GM21576 (cell line): Measurements from ENCODE around the gene GAMT.
A peak's percentile ranks its signal among the peaks of the same experiment; 100 is the strongest.
"Not testable (repeated sequence)": the region's sequence is repeated elsewhere in the genome, so short reads cannot be mapped to it uniquely, and the experiment has no call there.

Experiments used
- ATAC-seq: cut with Tn5 transposase; IDR thresholded peaks from one replicate; pipeline ENCODE4 v1.9.1; 2021; ENCODE audit warnings: mild to moderate bottlenecking, moderate library complexity; ENCODE audit not compliant: unreplicated experiment

Gene GAMT

DNA sequence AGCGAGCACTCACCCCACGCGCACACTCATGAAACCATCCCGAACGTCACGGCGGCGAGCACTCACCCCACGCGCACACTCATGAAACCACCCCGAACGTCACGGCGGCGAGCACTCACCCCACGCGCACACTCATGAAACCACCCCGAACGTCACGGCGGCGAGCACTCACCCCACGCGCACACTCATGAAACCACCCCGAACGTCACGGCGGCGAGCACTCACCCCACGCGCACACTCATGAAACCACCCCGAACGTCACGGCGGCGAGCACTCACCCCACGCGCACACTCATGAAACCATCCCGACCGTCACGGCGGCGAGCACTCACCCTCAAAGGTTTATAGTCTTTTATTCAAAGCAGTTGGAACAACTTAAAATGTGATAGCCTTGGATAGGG lies 18.7 kb upstream of the GAMT start:
- not testable (repeated sequence) for ATAC-seq

DNA sequence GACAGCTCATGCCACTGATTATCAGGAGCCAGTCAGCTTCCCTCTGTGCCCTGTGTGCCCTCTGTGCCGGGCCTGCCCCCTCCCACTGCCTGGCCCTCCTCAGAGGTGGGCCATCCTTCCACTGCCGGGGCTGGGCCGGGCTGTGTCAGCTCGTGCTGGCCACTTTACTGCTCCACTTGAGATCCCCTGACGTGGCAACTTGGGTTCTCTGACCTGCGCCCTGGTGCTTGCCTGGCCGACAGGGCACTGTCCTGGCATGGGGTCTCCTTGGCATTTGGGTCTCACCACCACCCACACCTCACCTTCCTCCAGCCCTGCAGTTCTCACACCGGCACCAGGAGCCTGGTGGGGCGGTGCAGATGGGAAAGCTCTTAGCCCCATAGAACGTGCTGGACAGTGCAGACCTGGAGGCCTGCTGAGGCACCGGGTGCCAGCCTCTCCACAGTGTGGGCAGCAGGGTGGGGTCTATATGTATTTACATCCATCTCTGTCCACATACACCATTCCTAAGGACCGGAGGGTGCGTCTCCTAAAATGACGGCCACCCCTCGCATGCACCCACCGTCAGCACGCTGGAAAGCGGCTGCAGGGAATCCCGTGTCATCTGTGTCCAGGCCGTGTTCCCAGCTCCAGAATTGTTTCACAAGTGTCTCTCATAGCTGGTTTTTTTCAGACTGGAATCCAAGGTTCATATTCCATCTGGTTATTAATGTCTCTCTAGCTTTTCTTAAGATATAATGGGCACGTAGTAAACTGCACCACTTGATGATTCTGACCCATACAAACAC lies 17.8 kb upstream of the GAMT start:
- no peak for ATAC-seq

DNA sequence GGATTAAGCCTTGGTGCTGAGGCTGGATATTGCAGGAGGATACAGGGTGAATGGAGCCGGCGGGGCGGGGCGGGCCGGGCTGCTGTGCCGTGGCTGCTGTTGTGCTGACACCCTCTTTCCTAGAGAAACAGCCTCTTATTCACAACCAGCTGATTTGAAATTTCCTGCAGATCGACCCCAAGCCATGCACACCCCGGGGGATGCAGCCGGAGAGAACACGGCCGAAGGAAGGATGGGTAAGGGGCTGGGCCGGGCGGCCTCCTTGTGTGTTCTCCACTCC lies 17.1 kb upstream of the GAMT start:
- no peak for ATAC-seq

DNA sequence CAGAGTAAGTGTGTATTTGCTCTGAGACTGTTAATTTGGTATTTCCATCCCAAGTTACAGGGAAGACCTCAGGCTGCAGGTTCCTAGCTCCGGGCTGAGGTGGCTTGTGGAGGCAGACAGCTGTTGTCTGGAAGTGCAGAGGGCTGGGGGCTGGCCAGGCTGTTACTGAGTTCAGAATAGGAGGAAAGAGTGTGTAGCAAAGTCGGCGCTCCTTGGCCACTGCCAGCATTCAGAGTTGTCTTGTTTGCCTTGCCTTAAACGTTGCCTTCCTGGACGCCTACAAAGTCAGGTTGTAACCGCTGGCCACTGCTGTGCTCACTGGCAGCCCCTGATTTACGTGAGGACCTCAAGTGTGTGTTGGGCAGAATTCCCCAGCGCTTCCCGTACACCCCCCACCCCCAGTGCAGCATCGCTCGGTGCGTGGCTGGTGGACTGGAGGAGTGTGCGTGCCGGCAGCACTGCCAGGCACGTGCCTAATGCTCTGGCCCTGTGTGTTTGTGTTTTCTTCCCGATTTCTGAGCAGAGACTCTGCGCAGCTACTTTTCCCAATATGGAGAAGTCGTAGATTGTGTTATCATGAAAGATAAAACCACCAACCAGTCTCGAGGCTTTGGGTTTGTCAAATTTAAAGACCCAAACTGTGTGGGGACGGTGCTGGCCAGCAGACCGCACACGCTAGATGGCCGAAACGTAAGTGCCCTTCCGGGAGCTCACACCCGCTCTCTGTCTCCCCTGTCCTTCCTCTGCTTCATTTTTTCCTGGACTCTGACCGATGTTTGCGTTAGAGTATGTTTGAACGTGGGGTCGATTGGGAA lies 16.5 kb upstream of the GAMT start:
- no peak for ATAC-seq

DNA sequence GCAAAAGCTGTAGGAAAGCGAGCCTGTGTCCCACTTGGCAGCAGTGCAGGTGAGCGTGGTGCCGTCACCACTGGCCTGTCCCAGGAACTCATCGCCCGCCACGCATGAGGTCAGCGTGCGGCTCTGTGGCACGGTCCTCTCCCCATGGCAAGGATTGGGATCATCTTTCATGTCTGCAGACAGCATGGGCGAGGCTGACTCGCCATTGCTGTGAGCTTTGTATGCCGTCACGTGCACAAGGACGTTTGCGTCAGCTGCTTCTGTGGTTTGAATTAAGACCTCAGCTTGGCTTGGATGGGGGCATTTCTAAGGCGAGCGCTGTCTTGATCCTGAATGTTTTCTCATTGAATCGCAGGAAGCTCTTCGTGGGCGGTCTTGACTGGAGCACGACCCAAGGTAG lies 15.8 kb upstream of the GAMT start:
- no peak for ATAC-seq

DNA sequence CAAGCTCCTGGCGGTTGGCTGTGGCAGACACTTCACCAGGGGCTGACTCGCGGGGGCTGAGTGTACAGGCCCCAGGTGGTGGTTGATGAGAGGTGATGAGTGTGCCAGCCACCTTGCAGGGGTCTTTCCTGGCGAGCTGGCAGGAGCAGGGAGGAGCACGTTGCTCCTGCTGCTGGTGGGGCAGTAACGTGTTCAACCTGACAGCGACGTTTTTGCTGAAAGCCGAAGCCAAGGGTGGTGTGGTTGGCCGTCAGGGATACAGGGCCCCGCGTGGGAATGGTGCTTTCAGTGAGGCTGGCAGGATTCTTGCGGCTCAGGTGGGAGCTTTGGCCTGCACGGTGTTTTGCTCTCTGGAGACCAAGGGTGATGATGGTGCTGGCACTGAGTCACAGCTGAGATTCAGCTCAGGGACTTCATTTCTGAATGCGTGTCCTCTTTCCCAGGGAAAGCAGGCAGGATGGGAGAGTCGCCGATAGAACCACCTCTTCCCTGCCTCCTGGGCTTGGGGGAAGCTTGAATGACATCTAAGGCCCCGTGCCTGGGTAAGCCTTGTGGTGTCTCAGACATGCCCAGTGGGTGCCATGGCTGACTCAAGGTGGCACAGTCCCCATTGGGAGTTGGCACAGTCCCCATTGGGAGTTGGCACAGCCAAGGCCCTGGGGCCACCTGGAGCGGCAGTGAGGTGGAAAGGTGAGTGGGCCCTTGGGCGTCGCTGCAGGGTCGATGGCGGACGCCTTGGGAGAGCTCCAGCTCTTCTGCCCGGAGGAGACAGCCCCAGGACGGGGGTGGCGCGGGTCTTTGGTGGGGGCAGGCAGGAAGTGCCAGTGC lies 14.9 kb upstream of the GAMT start:
- ATAC-seq, result no peak

DNA sequence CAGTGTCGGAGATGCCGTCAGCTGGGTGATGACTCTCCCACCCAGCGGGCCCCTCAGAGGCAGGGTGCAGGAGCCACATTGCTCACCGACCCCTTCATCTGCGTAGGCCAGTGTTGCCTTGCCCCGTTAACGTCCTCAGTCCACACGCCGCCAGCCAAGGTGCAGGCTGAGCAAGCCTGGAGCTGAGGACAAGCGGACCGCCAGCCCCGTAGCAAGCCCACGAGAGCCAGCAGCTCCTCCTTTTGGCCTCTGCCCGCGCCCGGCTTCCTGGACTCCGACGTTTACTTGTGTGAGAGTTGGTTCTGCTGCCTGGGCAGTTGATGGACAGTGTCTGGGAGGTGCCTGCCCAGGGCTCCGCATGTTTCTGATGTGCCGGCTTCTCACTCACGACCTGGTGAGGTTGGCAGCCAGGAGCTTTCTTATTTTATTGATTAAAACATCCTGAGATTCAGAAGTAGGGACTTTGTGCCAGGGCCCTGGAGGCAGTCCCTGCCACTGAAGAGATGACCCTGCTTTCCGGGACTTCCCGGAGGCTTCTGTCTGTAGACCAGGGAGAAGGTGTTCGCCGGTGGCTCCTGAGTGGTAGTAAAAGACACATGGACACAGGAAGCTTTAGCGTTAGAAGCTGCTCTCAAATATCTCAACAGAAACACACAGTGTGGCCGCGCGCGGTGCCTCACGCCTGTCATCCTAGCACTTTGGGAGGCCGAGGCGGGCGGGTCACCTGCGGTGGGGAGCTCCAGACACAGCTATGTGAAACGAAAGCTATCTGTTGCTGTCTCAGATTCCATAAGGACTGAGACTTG lies 11.9 kb upstream of the GAMT start:
- ATAC-seq, result no peak

DNA sequence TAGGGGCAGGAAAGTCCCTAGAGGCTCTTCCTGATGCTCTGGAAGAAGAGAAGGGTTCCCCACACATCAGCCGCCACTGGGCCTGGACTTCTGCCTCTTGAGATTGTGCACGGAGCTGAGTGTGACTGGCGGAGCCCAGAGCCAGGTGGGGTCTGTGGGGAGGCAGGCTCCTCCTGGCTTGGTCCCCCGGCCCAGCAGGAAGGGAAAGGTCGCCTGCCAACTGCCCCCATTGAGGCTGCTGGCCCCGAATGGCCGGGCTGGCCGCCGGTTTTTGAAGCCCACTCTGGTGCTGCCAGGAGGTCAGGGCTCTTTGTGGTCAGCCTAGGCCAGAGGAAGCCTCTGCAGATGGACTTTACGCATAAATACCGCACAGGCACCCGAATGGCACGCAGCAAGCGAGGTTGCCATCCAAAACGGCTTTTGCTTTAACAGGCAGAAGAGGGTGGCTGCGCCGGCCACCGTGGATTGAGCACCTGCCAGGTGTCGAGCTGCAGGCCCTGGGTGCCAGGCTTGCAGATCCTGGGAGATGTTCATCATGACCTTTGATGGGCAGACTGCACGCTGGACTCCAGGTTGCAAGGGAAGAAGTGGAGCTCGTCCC lies 11.1 kb upstream of the GAMT start:
- no peak for ATAC-seq

DNA sequence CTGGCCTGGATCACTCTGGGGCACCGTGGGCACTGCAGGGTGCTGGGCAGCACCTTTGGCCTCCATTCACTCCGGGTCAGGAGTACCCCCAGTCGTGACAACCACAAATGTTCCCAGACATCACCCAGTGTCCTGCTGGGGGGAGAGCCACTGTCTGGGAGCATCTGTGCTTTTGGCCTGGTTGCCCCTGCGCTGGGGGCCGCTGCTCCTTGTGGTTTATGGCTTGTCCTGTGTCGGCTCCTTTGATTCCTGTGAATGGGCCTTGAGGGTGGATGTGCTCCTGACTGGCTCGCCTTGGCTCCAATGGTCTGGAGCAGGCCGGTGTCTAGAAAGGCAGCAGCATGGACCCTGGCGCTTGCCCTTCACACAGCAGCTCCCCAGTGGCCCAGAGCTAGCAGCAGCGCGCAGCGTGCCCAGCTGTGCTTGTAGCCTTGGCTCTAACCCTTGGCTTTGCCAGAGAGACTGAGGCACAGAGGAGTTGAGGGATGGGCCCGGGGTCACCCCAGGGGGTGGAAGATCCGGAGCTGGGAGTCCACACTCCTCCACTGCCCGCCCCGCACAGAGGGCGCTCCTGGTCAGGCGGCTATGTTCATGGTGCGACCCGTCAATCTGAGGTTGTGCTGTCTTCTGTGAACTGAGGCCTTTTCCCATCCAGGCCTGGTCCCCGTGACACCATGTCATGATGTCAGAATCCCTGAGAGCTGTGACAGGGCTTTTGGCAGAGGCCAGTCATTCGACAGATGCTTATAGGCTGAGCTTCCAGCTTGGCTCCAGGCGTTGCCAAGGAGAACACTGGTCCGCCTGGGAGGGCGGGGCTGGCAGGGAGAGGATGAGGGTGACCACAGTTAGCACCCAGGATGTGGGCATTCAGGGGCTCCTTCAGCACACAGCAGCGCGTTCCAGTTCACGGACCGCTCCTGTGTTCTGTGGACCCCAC lies 10.2 kb upstream of the GAMT start:
- no peak for ATAC-seq

DNA sequence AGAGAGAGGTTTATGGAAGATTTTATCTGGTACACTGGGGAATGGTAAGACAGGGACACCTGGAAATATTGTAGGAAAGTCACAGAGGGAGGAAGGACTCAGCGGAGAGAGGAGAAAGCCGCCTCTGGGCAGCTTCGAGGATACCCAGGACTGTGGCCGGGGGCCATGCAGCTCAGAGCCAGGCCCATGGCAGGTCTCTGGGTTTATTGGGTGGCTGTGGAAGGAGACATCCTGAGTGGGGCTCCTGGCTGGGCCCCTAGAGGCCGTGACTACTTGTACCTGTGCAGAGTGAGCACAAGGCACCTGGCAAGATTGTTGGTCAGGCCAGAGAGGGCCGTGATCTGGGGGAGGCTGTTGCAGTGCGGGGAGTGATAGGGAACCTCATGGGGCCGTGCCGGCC lies 9.4 kb upstream of the GAMT start:
- ATAC-seq, result no peak

DNA sequence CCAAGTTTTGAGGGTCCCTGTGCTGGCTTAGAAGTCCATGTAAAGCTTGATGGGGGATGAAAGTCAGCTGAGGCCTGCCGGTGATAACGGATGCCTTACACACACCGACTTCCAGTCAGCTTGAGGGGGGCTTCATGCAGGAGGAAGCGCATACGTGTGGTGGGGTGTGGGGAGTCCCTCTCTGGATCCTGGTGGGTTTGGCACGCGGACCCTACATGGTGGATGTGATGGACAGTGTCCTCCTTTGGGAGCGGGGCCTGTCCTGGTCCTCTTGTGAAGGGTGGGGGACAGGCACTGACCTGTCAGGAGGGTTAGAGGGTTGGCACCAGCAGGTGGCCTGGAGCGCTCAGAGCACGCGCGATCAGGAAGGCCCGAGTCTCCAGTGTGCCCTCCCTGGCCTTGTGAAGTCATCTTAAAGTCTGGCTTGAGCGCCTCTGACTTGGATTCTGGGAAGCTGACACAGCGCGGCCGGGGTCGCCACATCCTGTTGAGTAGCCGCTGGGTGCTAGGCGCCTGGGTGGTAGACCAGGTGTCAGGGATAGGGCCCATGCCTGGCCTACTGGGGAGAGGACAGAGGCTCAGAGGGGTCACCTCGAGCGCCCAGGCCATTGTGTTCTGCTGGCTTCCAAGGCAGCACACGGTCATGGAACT lies 8.9 kb upstream of the GAMT start:
- no peak for ATAC-seq

DNA sequence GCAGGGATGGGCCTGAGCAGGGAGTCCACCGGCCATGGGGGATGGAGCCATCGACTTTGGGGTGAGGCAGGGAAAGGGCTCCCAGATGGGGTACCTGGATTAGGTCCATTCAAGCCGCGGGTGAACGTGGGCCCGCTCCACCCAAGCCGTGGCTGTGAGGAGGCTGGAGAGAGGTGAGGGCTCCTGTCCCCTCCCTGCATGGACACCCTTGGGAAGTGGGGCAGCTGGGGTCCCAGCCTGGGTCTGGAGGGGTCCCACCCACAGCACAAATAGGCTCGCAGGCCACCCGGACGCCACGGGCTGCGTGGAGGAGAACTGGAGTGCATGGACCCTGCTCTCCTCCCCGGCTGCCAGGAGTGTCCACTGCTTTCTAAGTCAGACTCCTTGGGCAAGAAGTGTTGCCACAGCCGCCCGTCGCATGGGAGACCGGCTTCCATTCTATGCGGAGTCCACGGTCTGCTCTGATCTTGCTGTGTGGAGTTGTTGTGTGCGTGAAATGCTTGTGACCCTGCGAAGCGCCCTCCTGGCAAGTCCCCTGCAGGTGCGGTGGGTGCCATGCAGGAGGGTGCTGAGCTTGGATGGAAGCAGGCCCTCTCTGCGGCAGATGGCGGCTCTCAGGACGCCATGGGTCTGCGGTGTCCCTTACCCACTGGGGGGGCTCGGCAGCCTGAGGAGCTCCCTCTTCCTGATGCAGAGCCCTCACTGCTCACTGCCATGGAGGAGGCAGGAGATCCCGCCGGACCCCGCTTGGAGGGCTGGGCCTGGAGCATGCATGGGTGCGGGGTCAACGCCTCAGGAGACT lies 8.1 kb upstream of the GAMT start:
- no peak for ATAC-seq

DNA sequence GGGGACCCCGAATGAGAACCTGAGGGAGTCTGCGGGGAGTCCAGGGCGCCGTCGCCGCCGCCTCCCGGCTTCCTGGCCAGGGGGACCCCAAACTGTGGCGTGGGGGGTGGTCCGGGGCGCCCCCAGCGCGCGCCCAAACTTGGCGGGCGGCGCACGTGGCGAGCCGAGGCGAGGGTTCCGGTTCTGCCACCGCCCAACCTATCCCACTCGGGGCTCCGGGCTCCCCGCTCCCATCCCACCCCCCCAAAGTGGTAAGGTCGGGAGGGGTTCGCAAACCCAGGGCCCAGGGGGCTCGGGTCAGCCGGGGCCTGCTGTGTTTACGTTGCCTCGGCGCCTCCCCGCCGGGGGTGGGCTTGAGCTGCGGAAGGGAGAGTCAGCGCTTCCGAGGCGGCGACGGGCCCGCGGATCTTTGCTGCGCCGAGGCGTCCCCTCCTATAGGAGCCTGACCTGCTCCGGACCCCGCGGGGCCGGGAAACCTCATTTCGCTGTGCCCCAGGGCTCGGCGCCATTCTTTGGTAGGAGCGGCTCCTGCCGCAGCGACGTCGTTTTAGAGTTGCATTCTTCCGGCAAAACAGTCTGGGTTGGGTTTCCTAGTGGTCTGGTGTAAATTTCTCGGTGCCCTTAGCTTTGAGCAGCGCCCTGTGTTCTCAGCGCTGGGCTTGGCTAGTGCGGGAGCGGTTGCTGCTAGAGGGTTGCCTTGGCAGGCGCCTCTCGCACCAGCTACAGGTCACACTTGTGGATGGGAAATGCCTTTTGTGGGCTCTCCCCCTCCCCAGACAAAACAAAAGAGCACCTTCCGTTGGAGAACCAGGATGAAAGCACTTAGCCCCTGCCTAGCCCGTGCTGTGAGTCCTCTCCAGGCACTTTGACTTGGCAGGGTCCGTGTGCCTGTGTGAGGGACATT lies 7.2 kb upstream of the GAMT start:
- no peak for ATAC-seq

DNA sequence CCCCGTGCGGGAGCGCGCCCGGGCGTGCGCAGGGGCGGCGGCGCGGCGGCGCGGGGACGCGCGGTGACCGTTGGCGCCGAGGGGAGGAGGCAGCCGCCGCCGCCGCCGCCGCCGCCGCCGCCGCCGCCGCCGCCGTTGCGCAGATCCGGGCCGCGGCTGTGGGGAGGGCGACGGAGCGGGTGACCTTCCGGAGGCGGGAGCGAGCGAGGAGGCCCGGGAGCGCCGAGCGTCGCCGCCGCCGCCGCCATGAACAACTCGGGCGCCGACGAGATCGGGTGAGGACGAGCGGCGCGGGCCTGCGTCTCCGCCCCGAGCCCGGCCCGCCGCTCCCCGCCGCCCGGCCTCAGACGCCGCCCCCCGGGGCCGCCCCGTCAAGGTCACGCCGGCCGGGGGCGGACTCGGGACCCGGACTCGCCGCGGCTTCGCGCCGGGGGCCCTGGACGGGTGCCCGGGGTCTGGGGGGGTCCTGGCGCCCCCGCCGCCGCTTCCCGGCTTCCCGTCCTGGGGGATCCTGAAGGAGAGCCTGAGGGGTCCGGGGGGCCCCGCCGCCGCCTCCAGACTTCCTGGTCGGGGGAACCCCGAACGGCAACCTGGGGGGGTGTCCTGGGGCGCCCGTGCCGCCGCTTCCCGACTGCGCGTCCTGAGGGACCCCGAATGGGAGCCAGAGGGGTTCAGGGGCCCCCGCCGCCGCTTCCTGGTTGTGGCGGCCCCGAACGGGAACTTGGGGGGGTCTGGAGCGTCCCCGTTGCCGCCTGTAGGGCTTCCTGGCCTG lies 6.4 kb upstream of the GAMT start, which contains the start of gene DAZAP1:
TSS of gene DAZAP1 (plus strand) at position 59 of the 772 bp plus-strand sequence. CDS start at position 247, 188 bp downstream.
- ATAC-seq, result peak; percentile 10

DNA sequence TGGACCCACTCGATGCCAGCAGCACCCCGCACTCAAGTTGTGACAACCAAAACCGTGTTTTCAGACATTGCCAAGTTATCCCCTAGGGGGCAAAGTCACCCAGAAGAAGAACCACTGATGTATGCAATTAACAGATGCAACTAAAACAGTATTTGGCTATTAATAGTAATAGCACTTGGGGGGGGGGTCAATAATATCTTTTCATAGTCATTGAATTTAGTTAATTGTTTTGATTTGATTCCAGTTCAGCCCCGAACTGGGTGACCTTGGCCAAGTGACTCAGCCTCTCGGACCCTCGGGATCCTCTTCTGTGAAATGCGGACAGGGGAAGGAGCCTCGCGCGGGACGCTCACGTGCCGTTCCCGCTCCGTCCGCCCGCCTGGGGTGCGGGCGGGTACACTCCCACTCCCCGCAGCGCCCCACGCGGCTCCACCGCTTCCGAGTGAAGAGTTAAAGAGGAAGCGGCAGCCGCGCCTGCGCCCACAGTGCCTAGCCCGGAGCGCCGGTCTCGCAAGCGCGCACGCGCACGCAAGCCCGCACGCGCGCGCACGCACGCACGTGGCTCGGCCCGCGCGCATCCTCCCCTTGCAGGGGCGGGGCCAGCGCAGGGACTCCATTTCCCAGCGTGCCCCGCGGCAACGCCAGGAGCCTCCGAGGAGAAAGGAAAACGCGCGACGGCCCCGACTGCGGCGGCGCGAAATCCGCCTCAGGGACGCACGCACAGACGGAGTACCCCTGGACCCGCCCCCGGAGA lies 5.6 kb upstream of the GAMT start:
- ATAC-seq, result peak; percentile 71
